HG03280 (cell line): ENCODE measurements around the gene SLC49A3.
"Not testable (repeated sequence)": the region's sequence is repeated elsewhere in the genome, so short reads cannot be mapped to it uniquely, and the experiment has no call there.

Source experiments
- ATAC-seq: cut with Tn5 transposase; IDR thresholded peaks from one replicate; pipeline ENCODE4 v1.9.1; 2021; ENCODE audit warnings: mild to moderate bottlenecking, moderate library complexity; ENCODE audit not compliant: unreplicated experiment

Gene SLC49A3

DNA sequence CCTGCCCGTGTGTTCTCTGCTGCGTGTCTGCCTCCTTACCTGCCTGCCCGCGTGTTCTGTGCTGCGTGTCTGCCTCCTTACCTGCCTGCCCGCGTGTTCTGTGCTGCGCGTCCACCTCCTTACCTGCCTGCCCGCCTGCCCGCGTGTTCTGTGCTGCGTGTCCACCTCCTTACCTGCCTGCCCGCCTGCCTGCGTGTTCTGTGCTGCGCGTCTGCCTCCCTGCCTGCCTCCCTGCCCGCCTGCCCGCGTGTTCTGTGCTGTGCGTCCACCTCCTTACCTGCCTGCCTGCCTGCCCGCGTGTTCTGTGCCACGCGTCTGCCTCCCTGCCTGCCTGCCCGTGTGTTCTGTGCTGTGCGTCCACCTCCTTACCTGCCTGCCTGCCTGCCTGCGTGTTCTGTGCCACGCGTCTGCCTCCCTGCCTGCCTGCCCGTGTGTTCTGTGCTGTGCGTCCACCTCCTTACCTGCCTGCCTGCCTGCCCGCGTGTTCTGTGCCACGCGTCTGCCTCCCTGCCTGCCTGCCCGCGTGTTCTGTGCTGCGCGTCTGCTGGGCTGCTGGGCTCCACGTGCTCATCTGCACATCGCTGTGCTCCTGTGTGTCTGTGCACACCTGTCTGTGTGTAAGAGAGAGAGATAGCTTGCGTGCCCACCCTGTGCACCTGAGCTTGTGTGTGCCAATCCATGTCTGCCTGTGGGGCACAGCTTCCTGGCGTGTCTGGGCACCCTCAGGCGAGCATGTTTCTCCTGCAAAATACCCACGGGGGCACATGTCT lies 53.7 kb downstream of the SLC49A3 start:
- ATAC-seq = not testable (repeated sequence)

DNA sequence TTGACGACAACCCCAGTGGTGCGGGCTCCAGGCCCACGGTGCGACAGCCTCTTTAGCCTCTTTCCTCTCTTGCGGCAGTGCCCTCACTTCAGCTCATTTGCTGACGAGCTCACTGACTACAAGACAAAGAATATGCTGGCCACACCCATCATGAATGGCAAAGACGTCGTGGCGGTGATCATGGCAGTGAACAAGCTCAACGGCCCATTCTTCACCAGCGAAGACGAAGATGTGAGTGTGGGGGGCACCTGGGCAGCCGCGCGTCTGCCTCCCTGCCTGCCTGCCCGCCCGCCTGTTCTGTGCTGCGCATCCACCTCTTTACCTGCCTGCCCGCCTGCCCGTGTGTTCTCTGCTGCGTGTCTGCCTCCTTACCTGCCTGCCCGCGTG lies 54.4 kb downstream of the SLC49A3 start:
- no peak for ATAC-seq

DNA sequence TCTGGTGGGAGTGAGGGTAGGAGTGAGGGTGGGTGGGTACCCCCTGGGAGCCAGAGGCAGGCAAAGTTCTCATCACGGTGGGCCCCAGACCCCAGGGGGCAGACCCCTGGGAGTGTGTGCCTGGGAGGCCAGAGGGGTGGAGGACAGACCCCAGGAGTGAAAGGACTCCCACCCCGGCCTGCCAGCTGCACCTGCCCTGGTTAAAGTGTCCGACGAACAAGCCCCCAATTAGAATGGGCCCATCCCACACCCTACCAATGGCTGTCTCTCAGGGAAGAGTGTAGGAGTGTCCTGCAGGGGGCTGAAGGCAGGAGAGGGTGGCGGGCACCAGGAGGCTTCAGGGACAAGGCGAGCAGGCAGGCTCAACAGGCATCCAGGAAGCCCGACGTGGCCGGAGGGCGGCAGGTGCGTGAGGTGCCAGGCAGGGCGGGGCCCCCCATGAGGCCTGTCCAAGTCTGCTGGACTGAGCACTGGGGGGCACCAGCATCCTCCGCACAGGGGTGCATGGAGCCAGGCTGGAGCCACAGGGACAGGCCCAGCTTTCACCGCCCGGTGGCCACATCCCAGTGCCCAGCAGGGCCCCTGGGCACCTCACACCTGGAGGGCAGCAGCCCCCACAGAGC lies 54.9 kb downstream of the SLC49A3 start:
- ATAC-seq = no peak

DNA sequence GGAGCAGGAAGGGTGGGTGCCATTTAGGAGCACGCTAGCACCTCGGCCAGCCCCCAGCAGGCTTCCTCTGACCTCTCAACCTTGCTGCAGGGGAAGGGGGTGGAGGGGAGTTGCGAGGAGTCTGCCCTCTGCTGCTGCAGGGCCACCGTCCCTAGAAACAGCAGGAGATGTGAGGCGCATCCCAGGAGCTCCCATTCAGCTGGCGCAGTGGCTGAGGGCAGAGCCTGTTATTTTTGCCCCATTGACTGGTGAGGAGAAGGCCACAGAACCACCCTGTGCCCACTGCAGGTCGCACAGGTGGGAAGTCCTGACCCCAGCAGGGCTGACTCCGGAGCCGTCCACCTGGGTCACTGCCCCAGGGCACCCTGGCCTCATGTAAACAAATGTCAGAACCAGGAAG lies 55.5 kb downstream of the SLC49A3 start:
- ATAC-seq = no peak

DNA sequence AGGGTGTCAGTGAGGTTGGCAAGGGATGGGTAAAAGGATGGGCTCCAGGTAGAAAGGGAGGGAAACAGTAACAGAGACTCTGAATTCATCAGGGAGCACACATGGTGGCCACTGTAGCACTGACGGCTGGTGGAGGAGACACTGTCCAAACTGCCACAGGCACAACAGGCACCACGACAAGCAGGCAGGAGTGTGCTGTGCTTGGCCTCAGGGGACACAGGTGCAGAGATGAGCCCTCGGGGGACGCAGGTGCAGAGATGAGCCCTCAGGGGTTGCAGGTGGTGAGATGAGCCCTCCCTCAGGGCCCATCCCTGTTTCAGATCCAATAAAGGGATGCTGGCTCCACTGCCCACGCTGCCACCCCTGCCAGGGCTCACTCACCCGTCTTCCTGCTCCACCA lies 56.0 kb downstream of the SLC49A3 start:
- ATAC-seq = no peak

DNA sequence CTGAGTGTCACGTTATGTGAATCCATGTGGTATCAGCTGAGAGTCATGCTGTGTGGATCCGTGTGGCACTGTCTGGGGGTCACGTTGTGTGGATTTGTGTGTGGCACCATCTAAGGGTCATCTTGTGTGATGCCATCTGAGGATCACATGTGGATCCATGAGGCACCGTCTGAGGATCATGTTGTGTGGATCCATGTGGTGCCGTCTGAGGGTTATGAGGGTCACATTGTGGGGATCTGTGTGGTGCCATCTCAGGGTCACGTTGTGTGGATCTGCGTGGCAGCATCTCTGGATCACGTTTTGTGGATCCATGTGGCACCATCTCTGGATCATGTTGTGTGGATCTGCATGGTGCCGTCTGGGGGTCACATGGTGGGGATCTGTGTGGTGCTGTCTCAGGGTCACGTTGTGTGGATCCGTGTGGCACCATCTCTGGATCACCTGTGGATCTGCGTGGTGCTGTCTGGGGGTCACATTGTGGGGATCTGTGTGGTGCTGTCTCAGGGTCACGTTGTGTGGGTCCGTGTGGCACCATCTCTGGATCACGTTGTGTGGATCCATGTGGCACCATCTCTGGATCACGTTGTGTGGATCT lies 56.7 kb downstream of the SLC49A3 start:
- ATAC-seq = no peak
